ENCODE data around the gene MYO3B.
"Not testable (repeated sequence)": the region's sequence is repeated elsewhere in the genome, so short reads cannot be mapped to it uniquely, and the experiment has no call there.

MYO3B gene

DNA sequence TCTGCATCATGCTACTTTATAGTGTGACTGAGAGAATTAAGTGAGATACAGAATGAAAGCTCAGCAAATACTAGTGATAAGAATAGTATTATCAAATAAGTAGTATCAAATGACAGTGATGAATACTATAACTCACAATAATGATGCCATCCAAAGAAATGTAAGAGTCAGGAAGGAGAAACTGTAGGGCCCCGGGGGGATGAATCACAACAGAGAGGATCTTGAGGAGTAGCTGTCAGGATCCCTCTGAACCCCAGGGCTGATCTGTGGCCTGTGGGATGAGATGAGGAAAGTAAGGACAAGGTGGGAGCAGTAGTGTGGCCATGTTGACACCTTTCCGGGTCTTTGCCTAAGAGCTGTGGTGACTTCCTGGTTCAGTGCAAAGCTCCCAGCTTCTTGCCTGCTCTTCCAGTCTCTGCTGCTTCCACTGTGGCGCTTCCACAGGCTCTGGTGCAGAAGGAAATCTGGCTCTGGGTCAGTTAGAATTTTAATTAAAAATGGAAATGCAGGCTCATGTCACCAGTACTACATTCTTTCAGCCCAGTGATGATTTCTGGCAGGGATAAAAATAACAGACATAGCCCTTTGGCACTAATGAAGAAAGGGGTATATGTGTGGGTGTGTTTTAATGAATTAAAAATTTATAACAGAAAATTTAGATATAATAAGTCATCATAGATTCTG is 166.9 kb downstream of the MYO3B start:
- DNase-seq: no peak

- DNase-seq: no peak
Measured at GRCh38 chr2:170345607-170346006, 167.7 kb downstream of the MYO3B start.

GRCh38 chr2:170349269-170349668 is 171.3 kb downstream of the MYO3B start:
- not testable (repeated sequence) for DNase-seq

DNA sequence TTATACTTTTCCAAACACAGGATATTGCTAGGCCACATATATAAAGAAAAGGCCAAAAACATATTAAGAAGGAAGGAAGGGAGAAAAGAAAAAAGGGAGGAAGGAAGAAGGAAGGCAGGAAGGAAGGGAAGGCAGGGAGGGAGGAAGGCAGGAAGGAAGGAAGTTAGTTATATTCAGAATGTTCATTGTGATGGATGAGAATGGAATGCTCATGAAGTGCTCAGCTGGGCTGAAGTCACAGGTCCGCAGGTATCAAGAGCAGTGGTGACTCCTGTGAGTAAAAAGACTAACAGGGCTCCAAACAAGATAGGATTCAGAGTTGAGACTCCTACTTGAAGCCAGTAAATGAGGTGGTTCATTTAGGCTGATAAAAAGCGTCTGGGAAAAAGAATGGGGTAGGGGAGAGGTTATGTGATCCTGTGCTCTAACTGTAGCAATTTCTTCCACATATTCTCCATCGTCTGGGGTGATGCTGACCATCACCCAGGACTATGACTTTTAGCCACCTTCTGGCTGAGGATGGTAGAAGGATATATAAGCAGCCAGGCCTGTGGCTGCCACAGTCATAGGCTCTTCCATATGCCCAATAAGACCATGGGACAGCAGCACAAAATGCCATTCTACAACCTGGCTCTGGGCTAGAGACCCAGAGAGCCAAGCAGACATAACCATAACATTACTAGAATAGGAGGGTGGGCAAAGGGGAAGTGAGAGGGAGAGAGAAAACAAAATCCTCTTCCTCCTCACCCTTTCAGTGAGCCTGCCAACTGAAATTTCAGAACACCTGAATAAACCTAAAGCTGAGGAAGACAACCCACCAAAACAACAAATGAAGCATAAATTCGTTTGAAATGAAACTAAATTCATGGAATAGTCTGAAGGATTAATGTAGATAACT is 173.2 kb downstream of the MYO3B start:
- DNase-seq: no peak

GRCh38 chr2:170353723-170354122 is 175.8 kb downstream of the MYO3B start:
- no peak for DNase-seq

DNA sequence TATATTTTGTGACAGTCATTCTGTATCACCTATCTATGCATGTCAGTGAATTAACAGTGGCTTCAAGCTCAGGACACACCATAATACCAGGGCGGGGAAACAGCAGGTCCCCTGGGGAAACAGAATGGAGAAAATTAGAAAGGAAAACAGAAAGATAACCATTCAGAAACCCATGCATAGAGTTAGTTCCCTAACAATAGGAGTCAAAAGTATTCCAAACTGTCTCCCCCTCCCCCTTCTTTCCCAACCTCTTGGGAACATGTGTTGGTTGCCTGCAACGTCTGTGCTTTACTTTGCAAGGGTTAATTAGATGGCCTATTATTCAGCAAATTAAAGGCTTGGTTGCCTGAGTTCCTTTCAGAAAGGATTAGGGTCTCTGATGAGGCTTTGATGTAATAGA is 176.4 kb downstream of the MYO3B start:
- DNase-seq: no peak

GRCh38 chr2:170354855-170355780 is 177.2 kb downstream of the MYO3B start:
- DNase-seq: no peak

DNA sequence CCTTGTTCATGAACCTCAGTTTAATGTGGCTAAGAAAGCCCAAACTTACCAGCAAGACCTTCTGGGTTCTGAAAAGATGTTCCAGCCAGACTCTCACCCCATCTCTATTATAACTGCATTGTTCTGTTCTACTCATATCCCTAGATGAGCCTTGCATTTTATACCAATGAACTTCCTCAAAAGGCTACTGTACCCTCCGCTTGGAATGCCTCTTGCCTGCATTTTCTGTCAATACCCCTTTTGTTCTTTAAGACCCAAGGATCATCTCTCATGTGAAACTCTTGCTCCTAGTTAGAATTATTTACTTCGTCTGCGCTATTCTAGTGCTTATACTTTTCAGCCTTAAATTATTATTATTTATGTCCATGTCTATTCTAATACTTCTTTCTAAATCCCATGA is 181.5 kb downstream of the MYO3B start:
- DNase-seq: no peak

- DNase-seq: no peak
Measured at GRCh38 chr2:170360546-170361089, 182.7 kb downstream of the MYO3B start.

DNA sequence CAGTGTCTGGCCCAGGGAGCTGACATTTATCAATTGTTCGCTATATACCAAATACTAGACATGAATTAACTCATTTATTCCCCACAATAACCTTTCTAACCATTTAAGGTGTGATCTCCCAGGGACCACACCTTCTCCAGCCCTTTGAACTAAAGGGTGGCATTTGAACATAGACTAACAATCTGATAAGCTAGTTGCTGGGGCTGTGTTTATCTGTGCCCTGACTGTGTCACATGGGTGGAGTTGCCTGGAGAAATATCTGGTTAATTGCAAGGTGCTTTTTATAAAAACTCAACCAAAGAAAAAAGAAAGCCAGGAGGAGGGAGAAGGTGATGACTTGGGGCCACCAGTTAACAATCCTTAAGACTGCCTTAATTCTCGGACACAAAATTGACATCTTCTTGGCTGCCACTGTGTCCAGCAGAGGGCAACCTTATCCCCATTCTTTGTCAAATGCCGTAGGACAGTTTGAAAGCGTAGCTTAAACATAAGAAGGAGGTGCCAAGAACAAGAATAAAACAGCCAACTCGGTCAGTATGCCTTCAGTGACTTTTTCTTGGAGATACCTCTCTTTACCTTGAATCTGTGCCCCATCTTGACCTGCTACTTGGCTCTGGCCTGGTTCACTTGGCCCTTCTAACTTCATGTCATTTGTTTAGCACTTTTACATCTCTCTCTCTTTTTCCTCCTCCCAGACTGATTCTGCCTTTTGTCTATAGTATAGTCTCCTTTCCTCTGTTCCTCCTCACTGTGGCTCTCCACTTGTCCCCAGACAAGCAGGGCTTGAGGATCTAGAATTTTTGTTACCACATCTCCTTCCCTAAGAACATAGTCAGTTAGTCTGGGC is 183.4 kb downstream of the MYO3B start:
- DNase-seq: no peak

GRCh38 chr2:170362313-170362870 is 184.4 kb downstream of the MYO3B start:
- no peak for DNase-seq

- DNase-seq: no peak
Measured at GRCh38 chr2:170362871-170363631, 185.1 kb downstream of the MYO3B start.

DNA sequence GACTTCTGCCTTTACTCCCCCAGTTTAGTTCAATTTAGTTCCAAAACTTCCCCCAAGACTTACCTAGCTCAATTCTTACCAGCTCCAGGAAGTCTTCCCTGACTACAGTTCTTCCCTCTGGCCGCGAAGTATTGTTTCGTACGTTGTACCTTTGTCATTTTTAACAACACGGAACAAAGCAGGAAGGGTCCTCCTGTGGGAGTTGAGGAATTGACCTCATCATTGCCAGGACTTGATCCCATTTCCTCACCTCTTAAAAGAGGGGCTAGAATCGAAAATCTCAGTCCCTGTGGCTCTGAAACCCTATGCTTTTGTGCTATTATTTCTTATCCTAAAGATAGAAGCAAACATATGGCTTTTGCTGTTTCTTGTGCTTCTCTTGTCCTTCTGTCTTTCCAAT is 187.1 kb downstream of the MYO3B start:
- no peak for DNase-seq

- no peak for DNase-seq
Measured at GRCh38 chr2:170365686-170366085, 187.7 kb downstream of the MYO3B start.

GRCh38 chr2:170368370-170368769 is 190.4 kb downstream of the MYO3B start:
- no peak for DNase-seq

DNA sequence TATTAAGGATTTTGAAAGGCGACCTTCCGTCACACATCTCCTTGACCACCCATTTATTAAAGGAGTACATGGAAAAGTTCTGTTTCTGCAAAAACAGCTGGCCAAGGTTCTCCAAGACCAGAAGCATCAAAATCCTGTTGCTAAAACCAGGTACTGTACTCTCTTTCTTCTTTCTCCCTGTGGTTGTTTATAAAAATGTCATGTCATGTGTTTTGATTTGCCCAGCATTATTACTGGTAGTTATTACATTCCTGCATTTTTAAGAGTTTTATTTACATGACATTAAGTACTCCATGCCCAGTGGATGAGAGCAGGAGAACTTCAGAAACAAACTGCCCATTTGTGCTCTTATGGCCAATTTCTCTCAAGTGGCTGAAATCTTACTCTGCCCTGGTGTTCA is 191.3 kb downstream of the MYO3B start:
- no peak for DNase-seq

- DNase-seq: no peak
Measured at GRCh38 chr2:170369894-170370293, 191.9 kb downstream of the MYO3B start.

GRCh38 chr2:170371231-170371998 is 193.5 kb downstream of the MYO3B start:
- no peak for DNase-seq

- no peak for DNase-seq
Measured at GRCh38 chr2:170375192-170375591, 197.2 kb downstream of the MYO3B start.
